ENCODE data around the gene ACSL1.

DNA sequence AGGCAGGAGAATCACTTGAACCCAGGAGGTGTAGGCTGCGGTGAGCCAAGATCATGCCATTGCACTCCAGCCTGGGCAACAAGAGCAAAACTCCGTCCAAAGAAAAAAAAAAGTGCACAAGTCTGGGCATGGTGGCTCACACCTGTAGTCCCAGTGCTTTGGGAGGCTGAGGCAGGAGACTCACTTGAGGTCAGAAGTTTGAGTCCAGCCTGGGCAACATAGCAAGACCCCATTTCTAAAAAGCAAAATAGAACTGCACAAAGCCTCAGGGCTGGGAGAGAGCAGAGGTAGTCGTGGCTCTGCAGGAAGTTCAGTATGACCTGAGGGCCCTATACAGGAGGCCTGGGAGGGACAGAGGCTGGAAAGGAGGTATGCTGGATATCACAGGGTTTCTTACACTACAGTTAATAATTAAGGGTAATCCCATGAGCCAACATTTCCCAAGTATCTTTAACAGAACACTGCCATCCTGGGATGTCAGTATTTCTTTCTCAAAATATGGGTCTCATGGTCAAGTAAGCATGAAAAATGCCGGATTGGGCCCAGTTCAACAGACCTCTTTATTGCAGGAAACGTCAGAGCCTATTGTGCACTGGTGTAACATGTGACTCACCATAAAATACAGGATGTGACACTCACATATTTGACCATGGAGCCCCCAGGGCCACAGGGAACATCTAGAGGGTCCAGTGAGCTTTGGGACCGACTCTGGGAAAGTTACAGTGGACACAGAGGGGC lies 37.8 kb downstream of the ACSL1 start:
- TF ChIP-seq, protein P1, sequence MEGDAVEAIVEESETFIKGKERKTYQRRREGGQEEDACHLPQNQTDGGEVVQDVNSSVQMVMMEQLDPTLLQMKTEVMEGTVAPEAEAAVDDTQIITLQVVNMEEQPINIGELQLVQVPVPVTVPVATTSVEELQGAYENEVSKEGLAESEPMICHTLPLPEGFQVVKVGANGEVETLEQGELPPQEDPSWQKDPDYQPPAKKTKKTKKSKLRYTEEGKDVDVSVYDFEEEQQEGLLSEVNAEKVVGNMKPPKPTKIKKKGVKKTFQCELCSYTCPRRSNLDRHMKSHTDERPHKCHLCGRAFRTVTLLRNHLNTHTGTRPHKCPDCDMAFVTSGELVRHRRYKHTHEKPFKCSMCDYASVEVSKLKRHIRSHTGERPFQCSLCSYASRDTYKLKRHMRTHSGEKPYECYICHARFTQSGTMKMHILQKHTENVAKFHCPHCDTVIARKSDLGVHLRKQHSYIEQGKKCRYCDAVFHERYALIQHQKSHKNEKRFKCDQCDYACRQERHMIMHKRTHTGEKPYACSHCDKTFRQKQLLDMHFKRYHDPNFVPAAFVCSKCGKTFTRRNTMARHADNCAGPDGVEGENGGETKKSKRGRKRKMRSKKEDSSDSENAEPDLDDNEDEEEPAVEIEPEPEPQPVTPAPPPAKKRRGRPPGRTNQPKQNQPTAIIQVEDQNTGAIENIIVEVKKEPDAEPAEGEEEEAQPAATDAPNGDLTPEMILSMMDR (IDR thresholded peaks at IDR 0.05): no peak
- TF ChIP-seq EP300 (IDR thresholded peaks at IDR 0.05) (no peak), POLR2AphosphoS5 (IDR thresholded peaks at IDR 0.05) (no peak), POLR2A (IDR thresholded peaks at IDR 0.05; ENCODE audit: low read depth) (no peak)

Data from esophagus muscularis mucosa (tissue), 4 donors.